ENCODE results near the gene C7orf57.

DNA sequence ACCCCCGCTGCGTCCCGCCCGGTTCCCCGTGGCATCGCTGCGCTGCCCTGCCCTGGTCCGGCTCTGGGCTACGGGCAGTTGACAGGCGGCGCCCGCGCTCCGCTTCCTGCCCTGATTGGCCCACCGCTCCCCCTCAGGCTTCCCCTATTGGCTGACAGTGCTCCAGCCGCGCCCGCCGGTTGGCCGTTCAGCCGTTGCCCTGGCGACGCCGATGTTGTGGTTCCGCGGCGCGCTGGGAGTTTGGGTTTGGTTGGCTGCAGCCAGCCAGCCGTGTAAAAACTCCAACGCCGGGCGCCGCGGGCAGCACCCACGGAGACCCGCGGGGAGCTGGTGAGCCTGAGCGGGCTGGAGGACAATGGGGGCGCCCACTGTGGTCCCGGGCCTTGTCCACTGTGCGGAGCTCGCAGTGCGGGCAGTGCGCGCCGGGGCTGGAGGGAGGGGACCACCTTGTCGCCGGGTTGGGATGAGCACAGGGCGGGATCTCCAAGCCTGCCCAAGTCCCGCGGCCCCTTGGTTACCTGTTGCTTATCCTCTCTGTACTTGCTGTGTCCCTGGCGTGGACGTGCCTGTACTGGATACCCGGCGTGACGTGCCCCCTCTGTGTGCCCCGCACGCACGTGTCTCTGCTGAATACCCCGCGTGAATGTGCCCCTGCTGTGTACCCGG lies at the start of gene C7orf57:
- TF ChIP-seq, protein P1, sequence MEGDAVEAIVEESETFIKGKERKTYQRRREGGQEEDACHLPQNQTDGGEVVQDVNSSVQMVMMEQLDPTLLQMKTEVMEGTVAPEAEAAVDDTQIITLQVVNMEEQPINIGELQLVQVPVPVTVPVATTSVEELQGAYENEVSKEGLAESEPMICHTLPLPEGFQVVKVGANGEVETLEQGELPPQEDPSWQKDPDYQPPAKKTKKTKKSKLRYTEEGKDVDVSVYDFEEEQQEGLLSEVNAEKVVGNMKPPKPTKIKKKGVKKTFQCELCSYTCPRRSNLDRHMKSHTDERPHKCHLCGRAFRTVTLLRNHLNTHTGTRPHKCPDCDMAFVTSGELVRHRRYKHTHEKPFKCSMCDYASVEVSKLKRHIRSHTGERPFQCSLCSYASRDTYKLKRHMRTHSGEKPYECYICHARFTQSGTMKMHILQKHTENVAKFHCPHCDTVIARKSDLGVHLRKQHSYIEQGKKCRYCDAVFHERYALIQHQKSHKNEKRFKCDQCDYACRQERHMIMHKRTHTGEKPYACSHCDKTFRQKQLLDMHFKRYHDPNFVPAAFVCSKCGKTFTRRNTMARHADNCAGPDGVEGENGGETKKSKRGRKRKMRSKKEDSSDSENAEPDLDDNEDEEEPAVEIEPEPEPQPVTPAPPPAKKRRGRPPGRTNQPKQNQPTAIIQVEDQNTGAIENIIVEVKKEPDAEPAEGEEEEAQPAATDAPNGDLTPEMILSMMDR (IDR thresholded peaks at IDR 0.05): no peak
- no peak for TF ChIP-seq EZH2 (IDR thresholded peaks at IDR 0.05; ENCODE audit: borderline replicate concordance, insufficient read depth, low read depth, low read length, poor library complexity, severe bottlenecking)
